ENCODE measurements around the gene MLIP.

Gene MLIP

DNA sequence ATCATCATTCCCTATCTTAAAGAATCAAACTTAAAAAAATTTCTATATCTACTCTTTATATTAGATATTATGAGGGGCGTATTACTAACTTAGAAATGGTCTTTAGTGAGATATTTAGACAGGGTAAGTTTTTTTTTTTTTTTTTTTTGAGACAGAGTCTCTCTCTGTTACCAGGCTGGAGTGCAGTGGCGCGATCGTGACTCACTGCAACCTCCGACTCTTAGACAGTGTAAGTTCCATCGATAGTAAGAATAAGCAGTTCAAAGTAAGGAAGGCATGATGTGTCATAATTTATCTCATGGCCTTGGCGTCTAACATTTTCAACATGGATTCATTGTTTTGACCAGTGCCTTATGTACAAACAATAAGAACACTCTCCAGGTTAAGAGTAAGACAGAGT is 72.4 kb downstream of the MLIP start:
- Histone ChIP-seq H3K9me3 (ENCODE audit: low read length) (no peaks in the 10 kb centered on the region), H3K9me2 (ENCODE audit: low read depth, low read length) (no peaks in the 10 kb centered on the region), H3K79me2 (ENCODE audit: insufficient read depth, low read length) (no peaks in the 10 kb centered on the region), H3K4me2 (ENCODE audit: low read length) (no peak overlapping the region), H3F3A (ENCODE audit: insufficient read depth, low read length) (no peaks in the 10 kb centered on the region), H3K4me3 (ENCODE audit: low read depth, low read length, poor library complexity, severe bottlenecking) (no peak overlapping the region), H4K20me1 (ENCODE audit: insufficient read depth, low read length) (no peaks in the 10 kb centered on the region), H3K27ac (ENCODE audit: low read depth, low read length, poor library complexity, severe bottlenecking) (no peak overlapping the region), H3K27me3 (ENCODE audit: insufficient read depth, low read length) (no peaks in the 10 kb centered on the region), H3K36me3 (ENCODE audit: insufficient read depth, low read length) (no peaks in the 10 kb centered on the region), H3K4me1 (ENCODE audit: insufficient read depth, low read length, severe bottlenecking) (no peaks in the 10 kb centered on the region), H2AFZ (ENCODE audit: low read length) (no peak overlapping the region), H3K9ac (ENCODE audit: low read length) (no peak overlapping the region)
- TF ChIP-seq EZH2 (IDR thresholded peaks at IDR 0.05; ENCODE audit: borderline replicate concordance, low read length), result no peak
- TF ChIP-seq, protein P1, sequence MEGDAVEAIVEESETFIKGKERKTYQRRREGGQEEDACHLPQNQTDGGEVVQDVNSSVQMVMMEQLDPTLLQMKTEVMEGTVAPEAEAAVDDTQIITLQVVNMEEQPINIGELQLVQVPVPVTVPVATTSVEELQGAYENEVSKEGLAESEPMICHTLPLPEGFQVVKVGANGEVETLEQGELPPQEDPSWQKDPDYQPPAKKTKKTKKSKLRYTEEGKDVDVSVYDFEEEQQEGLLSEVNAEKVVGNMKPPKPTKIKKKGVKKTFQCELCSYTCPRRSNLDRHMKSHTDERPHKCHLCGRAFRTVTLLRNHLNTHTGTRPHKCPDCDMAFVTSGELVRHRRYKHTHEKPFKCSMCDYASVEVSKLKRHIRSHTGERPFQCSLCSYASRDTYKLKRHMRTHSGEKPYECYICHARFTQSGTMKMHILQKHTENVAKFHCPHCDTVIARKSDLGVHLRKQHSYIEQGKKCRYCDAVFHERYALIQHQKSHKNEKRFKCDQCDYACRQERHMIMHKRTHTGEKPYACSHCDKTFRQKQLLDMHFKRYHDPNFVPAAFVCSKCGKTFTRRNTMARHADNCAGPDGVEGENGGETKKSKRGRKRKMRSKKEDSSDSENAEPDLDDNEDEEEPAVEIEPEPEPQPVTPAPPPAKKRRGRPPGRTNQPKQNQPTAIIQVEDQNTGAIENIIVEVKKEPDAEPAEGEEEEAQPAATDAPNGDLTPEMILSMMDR (IDR thresholded peaks at IDR 0.05; ENCODE audit: low read length), result no peak

DNA sequence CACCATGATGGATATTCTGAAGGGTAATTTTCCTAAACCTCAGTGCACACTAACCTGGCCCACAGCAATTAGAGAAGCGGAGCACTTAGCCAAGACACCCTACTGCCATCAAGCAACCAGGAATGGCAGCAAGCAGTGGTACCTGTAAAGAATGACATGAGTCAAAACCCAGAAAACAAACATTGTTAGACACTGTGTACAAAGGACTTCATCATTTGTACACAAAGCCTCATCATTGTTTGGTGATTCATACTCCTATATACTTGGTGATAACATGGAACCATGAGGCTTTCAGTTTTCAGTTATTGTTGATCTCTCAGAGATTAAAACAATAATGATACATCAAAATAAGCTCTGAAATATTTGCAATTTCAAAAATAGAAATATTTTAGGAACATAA is 74.6 kb downstream of the MLIP start:
- Histone ChIP-seq H3K4me2 (ENCODE audit: low read length) (no peak overlapping the region), H3K9me2 (ENCODE audit: low read depth, low read length) (no peaks in the 10 kb centered on the region), H3K79me2 (ENCODE audit: insufficient read depth, low read length) (no peaks in the 10 kb centered on the region), H3F3A (ENCODE audit: insufficient read depth, low read length) (no peaks in the 10 kb centered on the region), H3K27ac (ENCODE audit: low read depth, low read length, poor library complexity, severe bottlenecking) (no peak overlapping the region), H3K9me3 (ENCODE audit: low read length) (no peaks in the 10 kb centered on the region), H3K27me3 (ENCODE audit: insufficient read depth, low read length) (no peaks in the 10 kb centered on the region), H2AFZ (ENCODE audit: low read length) (no peak overlapping the region), H3K4me1 (ENCODE audit: insufficient read depth, low read length, severe bottlenecking) (no peaks in the 10 kb centered on the region), H3K4me3 (ENCODE audit: low read depth, low read length, poor library complexity, severe bottlenecking) (no peak overlapping the region), H4K20me1 (ENCODE audit: insufficient read depth, low read length) (no peaks in the 10 kb centered on the region), H3K9ac (ENCODE audit: low read length) (no peak overlapping the region), H3K36me3 (ENCODE audit: insufficient read depth, low read length) (no peaks in the 10 kb centered on the region)
- TF ChIP-seq EZH2 (IDR thresholded peaks at IDR 0.05; ENCODE audit: borderline replicate concordance, low read length), result no peak
- TF ChIP-seq, protein P1 (IDR thresholded peaks at IDR 0.05; ENCODE audit: low read length), result no peak

DNA sequence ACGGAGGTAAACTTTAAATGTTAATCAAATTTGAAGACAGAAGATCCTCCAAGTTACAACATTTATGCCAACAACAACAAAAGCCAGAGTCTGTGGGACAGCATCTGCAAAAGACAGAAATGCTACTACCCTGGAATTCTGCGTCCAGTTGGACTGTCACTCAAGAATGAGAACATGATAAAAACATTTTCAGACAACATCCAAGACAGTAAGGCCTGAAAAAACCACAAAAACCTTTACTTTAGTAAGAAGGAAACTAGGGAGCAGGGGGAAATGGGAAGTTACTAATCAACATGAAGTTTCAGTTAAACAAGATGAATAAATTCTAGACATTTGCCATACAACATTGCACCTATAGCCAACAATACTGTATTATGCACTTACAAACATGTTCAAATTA is 77.6 kb downstream of the MLIP start:
- Histone ChIP-seq H3K4me1 (ENCODE audit: insufficient read depth, low read length, severe bottlenecking) (no peaks in the 10 kb centered on the region), H3K4me2 (ENCODE audit: low read length) (no peak overlapping the region), H3K4me3 (ENCODE audit: low read depth, low read length, poor library complexity, severe bottlenecking) (no peak overlapping the region), H3K9me3 (ENCODE audit: low read length) (no peaks in the 10 kb centered on the region), H3K9me2 (ENCODE audit: low read depth, low read length) (no peaks in the 10 kb centered on the region; the same call in 1 of the 2 replicates), H3K36me3 (ENCODE audit: insufficient read depth, low read length) (no peaks in the 10 kb centered on the region), H3K79me2 (ENCODE audit: insufficient read depth, low read length) (no peaks in the 10 kb centered on the region), H3K9ac (ENCODE audit: low read length) (no peak overlapping the region), H3K27ac (ENCODE audit: low read depth, low read length, poor library complexity, severe bottlenecking) (no peak overlapping the region), H3K27me3 (ENCODE audit: insufficient read depth, low read length) (no peaks in the 10 kb centered on the region), H4K20me1 (ENCODE audit: insufficient read depth, low read length) (no peaks in the 10 kb centered on the region), H2AFZ (ENCODE audit: low read length) (no peak overlapping the region), H3F3A (ENCODE audit: insufficient read depth, low read length) (no peaks in the 10 kb centered on the region)
- TF ChIP-seq EZH2 (IDR thresholded peaks at IDR 0.05; ENCODE audit: borderline replicate concordance, low read length), result no peak
- TF ChIP-seq, protein P1 (IDR thresholded peaks at IDR 0.05; ENCODE audit: low read length), result no peak
